Measurements from ENCODE around the gene ESR1. TPM values are rescaled to one million over a fixed set of nuclear protein-coding genes. Genes with fewer than 3 reads are reported as not detected.

ESR1 gene
- total RNA-seq, 4 donors from 2014 or later: 0.59 to 1.8 (median 1.3) TPM

DNA sequence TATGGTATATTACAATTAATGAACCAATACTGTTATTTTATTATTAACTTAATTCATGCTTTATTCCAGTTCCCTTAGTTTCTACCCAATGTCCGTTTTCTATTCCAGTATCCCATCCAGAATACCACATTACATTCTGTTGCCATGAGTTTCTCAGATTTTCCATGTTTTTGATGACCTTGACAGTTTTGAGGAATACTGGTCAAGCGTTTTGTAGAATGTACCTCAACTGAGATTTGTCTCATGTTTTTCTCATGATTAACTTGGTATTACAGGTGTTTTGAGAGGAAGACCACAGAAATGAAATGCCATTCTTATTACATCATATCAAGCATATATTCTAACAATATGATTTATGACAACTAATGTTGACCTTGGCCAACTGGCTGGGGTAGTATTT is 23.8 kb upstream of the ESR1 start:
- H3K4me3 ChIP-seq (ENCODE audit: low read depth, poor library complexity, severe bottlenecking): no peak overlapping the region
- intact Hi-C loops (cut with DNase I; ENCODE audit: low total_unique reads): no loop called here
- no peak for DNase-seq (ENCODE audit: low spot score in 2 of 2)
- WGBS, 2 donors: 90 to 91% methylated on average over 2 of the region's 2 CpGs
- TF ChIP-seq, protein P1, sequence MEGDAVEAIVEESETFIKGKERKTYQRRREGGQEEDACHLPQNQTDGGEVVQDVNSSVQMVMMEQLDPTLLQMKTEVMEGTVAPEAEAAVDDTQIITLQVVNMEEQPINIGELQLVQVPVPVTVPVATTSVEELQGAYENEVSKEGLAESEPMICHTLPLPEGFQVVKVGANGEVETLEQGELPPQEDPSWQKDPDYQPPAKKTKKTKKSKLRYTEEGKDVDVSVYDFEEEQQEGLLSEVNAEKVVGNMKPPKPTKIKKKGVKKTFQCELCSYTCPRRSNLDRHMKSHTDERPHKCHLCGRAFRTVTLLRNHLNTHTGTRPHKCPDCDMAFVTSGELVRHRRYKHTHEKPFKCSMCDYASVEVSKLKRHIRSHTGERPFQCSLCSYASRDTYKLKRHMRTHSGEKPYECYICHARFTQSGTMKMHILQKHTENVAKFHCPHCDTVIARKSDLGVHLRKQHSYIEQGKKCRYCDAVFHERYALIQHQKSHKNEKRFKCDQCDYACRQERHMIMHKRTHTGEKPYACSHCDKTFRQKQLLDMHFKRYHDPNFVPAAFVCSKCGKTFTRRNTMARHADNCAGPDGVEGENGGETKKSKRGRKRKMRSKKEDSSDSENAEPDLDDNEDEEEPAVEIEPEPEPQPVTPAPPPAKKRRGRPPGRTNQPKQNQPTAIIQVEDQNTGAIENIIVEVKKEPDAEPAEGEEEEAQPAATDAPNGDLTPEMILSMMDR (IDR thresholded peaks at IDR 0.05): no peak
- no peak for TF ChIP-seq POLR2A (IDR thresholded peaks at IDR 0.05)

DNA sequence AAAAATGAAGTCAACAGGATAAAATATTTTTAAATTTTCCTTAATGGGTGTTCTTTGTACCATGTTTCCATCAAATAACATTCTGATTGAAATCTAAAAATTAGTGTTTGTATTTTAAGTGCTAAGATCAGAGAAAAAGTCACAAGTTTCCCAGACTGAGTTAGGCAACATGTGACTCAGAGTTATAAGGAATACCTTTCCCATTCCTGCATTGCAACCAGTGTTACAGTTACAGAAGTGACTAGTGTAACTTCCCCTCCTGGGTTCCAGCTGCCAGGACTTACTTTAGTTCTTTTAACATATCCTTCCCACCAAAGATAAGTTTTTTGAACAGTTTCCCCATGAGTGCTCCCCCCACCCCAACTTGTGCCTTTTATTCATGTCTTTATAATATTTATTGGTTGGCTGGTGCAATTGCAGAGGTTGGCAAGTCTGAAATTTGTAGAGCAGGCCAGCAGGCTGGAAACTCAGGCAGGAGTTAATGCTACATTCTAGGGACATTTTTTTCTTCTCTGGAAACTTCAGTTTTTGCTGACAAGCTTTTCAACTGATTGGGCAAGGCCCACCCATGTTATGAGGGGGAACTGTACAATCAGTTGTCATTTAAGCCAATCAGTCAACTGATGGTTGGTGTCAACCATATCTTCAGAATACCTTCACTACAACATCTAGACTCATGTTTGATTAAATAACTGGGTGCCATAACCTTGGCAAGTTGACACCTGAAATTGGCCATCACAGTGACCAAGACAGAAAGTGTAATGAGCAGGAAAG is 22.9 kb upstream of the ESR1 start:
- intact Hi-C loops (cut with DNase I; ENCODE audit: low total_unique reads): no loop called here
- no peak overlapping the region for H3K4me3 ChIP-seq (ENCODE audit: low read depth, poor library complexity, severe bottlenecking)
- no peak for DNase-seq (ENCODE audit: low spot score in 2 of 2)
- TF ChIP-seq POLR2A (IDR thresholded peaks at IDR 0.05): no peak
- TF ChIP-seq, protein P1 (IDR thresholded peaks at IDR 0.05): no peak

DNA sequence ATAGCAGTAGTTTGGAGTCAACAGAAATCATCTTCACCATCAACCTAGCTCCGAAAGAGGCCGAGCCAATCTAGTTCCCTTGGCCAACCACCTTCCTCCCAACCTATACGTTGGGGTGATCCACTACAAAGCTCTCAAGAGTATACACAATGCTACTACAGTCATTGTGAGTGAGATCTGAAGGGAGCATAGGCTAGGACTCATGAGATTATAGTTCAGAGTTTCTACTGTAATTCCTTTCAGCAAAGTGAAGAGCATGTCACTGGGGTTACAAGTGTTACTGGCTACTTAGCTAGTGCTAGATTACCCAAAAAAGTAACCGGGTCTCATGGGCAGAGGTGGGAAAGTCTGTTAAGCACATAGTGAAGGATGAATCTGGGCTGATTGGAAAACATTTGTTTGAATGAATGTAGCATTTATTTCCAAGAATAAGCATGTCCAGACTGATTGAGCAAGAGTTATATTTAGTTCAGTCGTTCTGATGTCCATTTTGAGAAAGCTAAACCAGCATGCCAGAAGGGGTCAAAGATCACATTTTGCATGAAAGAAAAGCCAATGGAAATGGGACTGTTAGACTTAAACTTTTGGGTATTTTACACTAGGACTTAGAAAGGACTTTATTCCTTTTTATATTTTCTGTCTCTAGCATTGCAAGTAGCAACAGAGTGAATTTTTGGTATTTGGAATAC is 10.5 kb upstream of the ESR1 start:
- H3K4me3 ChIP-seq (ENCODE audit: low read depth, poor library complexity, severe bottlenecking): no peak overlapping the region
- DNase-seq (ENCODE audit: low spot score in 2 of 2): no peak
- WGBS, 2 donors: 65 to 68% methylated on average over 5 of the region's 5 CpGs
- TF ChIP-seq, protein P1 (IDR thresholded peaks at IDR 0.05): no peak
- TF ChIP-seq POLR2A (IDR thresholded peaks at IDR 0.05): no peak
- intact Hi-C loops (cut with DNase I; ENCODE audit: low total_unique reads): no loop called here

DNA sequence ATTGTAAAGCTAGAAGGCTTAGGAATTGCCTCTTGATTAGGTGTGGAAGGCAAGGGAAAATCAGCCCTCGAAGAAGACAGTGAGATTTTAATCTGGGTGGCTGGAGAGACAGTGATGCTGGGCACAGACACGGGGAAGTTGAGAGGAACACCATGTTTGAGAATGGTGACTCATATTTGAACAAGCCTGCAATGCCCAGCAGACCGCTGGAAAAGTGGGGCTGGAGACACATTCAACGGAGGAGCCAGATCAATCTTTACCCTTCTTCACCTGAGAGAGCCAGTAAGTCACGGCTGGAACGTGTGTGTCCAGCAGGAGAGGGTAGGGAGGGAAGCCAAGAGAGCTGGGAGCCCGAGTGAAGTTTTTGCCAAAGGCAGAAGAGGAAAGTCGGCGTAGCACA is 3.7 kb upstream of the ESR1 start:
- intact Hi-C loops (cut with DNase I; ENCODE audit: low total_unique reads): no loop called here
- DNase-seq (ENCODE audit: low spot score in 2 of 2): no peak
- no peak overlapping the region for H3K4me3 ChIP-seq (ENCODE audit: low read depth, poor library complexity, severe bottlenecking)
- TF ChIP-seq, protein P1 (IDR thresholded peaks at IDR 0.05): no peak
- TF ChIP-seq POLR2A (IDR thresholded peaks at IDR 0.05): no peak
- WGBS, 2 donors: 80 to 89% methylated on average over 9 of the region's 9 CpGs

DNA sequence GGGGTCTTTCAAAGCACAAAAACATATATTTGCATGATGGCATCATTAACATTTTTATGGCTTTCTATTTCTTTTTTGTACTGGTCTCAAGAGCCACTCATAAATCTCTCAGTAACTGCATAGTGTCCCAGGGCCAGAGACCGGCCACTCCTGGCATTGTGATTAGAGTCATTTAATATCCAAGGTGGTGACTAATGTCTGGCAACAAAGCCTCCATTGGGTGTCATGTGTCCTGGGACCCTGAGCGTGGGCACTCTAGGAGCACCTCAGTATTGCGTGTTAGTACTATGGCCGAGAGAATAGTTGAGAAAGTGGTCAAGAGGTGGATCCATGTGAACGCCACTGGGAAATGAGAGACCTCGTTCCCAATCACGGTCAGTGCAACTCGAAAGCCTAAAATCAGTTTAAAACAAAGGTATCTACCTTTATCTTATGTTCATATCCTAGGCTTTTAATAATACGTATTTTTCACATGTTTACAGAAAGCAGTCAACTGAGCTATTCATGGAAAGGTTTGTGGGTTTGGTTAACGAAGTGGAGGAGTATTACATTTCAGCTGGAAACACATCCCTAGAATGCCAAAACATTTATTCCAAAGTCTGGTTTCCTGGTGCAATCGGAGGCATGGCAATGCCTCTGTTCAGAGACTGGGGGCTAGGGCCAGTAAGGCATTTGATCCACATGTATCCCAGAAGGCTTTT is 2.7 kb upstream of the ESR1 start:
- no peak for DNase-seq (ENCODE audit: low spot score in 2 of 2)
- no peak for TF ChIP-seq POLR2A (IDR thresholded peaks at IDR 0.05)
- TF ChIP-seq, protein P1 (IDR thresholded peaks at IDR 0.05): no peak
- intact Hi-C loops (cut with DNase I; ENCODE audit: low total_unique reads): no loop called here
- WGBS, 2 donors: 72 to 76% methylated on average over 11 of the region's 11 CpGs
- H3K4me3 ChIP-seq (ENCODE audit: low read depth, poor library complexity, severe bottlenecking): no peak overlapping the region
